ENCODE data around the gene ATP5MC2. TPM values are rescaled to one million over a fixed set of nuclear protein-coding genes. Genes with fewer than 3 reads are reported as not detected.
"Not testable (repeated sequence)": the region's sequence is repeated elsewhere in the genome, so short reads cannot be mapped to it uniquely, and the experiment has no call there.

Gene ATP5MC2
- total RNA-seq, 4 donors from 2014 or later: 194 to 295 (median 245) TPM

GRCh38 chr12:53694756-53695151 lies 18.9 kb upstream of the ATP5MC2 start:
- no peak for DNase-seq (ENCODE audit: low spot score)
- TF ChIP-seq, protein P1, sequence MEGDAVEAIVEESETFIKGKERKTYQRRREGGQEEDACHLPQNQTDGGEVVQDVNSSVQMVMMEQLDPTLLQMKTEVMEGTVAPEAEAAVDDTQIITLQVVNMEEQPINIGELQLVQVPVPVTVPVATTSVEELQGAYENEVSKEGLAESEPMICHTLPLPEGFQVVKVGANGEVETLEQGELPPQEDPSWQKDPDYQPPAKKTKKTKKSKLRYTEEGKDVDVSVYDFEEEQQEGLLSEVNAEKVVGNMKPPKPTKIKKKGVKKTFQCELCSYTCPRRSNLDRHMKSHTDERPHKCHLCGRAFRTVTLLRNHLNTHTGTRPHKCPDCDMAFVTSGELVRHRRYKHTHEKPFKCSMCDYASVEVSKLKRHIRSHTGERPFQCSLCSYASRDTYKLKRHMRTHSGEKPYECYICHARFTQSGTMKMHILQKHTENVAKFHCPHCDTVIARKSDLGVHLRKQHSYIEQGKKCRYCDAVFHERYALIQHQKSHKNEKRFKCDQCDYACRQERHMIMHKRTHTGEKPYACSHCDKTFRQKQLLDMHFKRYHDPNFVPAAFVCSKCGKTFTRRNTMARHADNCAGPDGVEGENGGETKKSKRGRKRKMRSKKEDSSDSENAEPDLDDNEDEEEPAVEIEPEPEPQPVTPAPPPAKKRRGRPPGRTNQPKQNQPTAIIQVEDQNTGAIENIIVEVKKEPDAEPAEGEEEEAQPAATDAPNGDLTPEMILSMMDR (IDR thresholded peaks at IDR 0.05): no peak
- no peak for ATAC-seq (ENCODE audit: low FRiP score)

- ATAC-seq (ENCODE audit: low FRiP score): no peak
- TF ChIP-seq, protein P1 (IDR thresholded peaks at IDR 0.05): no peak
- no peak for DNase-seq (ENCODE audit: low spot score)
Observed at GRCh38 chr12:53688134-53688533, 12.3 kb upstream of the ATP5MC2 start.

GRCh38 chr12:53686436-53686835 lies 10.6 kb upstream of the ATP5MC2 start:
- ATAC-seq (ENCODE audit: low FRiP score): no peak
- TF ChIP-seq, protein P1 (IDR thresholded peaks at IDR 0.05): no peak
- no peak for DNase-seq (ENCODE audit: low spot score)

GRCh38 chr12:53684654-53685220 lies 8.9 kb upstream of the ATP5MC2 start:
- no peak for DNase-seq (ENCODE audit: low spot score)
- no peak for ATAC-seq (ENCODE audit: low FRiP score)
- TF ChIP-seq, protein P1 (IDR thresholded peaks at IDR 0.05): no peak

DNA sequence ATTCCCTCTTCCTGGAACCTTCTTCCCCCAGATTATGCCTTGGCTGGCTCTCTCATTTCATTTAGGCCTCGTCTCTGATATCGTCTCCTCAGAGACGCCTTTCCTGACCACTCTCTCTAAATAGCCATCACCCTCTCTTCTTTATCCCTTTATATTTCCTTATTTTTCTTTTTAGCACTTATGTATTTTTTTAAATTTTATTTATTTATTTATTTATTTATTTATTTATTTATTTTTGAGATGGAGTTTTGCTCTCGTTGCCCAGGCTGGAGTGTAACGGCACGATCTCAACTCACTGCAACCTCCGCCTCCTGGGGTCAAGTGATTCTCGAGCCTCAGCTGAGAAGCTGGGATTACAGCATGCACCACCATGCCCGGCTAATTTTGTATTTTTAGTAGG lies 8.1 kb upstream of the ATP5MC2 start:
- TF ChIP-seq, protein P1 (IDR thresholded peaks at IDR 0.05): no peak
- ATAC-seq (ENCODE audit: low FRiP score): no peak
- DNase-seq (ENCODE audit: low spot score): no peak

GRCh38 chr12:53683494-53683893 lies 7.6 kb upstream of the ATP5MC2 start:
- ATAC-seq (ENCODE audit: low FRiP score): no peak
- TF ChIP-seq, protein P1 (IDR thresholded peaks at IDR 0.05): no peak
- DNase-seq (ENCODE audit: low spot score): no peak

- not testable (repeated sequence) for ATAC-seq (ENCODE audit: low FRiP score)
Observed at GRCh38 chr12:53680061-53680460, 4.2 kb upstream of the ATP5MC2 start.

DNA sequence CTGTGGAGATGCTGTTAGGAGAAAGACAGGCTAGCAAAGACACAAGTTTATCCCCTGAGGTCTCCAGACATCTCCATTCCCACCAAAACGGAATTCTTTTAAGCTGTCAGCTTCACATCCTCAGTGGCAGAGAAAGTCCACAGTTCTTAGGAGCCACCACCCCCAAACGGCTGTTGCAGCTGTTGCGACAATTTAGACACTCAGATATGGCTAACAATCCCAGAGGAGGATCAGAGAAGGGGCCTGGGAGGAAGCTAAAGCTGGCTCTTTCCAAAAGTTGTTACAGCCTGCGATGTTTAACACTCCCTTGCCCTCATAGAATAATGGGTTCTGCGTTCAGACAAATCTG lies 1.9 kb upstream of the ATP5MC2 start:
- TF ChIP-seq, protein P1 (IDR thresholded peaks at IDR 0.05): no peak
- no peak for ATAC-seq (ENCODE audit: low FRiP score)

More at GRCh38 chr12:53680061-53680460, 4.2 kb upstream of the ATP5MC2 start:
- DNase-seq (ENCODE audit: low spot score): not testable (repeated sequence)

More for the DNA sequence above, 1.9 kb upstream of the ATP5MC2 start:
- no peak for DNase-seq (ENCODE audit: low spot score)

Measured in omental fat pad (tissue), 4 donors.